K562 (cell line): ENCODE measurements around the gene CASP6. TPM values are rescaled to one million over a fixed set of nuclear protein-coding genes. Genes with fewer than 3 reads are reported as not detected.

Experiments used
- ASH1L ChIP-seq: fragments of 450-650 bp; IDR thresholded peaks from 2 replicates; pipeline ENCODE4 v1.6.1; 2018; ENCODE audit warnings: borderline replicate concordance, mild to moderate bottlenecking, low read depth; ENCODE audit not compliant: partially characterized antibody
- CAMTA2 ChIP-seq: fragments of 250-450 bp; sonication (Bioruptor Pico); conservative IDR thresholded peaks from 2 replicates; pipeline ENCODE4 v1.5.1; 2022
- CHCHD3 ChIP-seq: fragments of 250-450 bp; sonication (Bioruptor Pico); IDR thresholded peaks from 2 replicates; pipeline ENCODE4 v2.1.2; 2022; ENCODE audit warnings: mild to moderate bottlenecking
- FOXM1 ChIP-seq, 2 experiments: fragments of 450-650 bp in 1 of 2; sonication (generic) in 1 of 2; formaldehyde crosslinking in 1 of 2; IDR thresholded peaks; 2 replicates each; pipeline versions ENCODE4 v1.6.1 to v1.9.0; 2017 to 2022; ENCODE audit warnings: low read depth in 2 of 2, mild to moderate bottlenecking in 2 of 2, missing genetic modification reagents in 1 of 2, moderate library complexity in 1 of 2
- GATAD2A ChIP-seq: fragments of 450-650 bp; IDR thresholded peaks from 2 replicates; pipeline ENCODE4 v1.6.1; 2017
- IFI16 ChIP-seq: fragments of 250-450 bp; sonication (Bioruptor Pico); IDR thresholded peaks from 2 replicates; pipeline ENCODE4 v2.1.2; 2022; ENCODE audit warnings: mild to moderate bottlenecking, inconsistent platforms
- KDM5B ChIP-seq: fragments of 200-600 bp; sonication (generic); IDR thresholded peaks from 2 replicates; pipeline ENCODE4 v1.6.1; 2012; ENCODE audit warnings: low read depth, mild to moderate bottlenecking, moderate library complexity, low read length, control low read depth, inconsistent platforms; ENCODE audit not compliant: insufficient replicate concordance
- MAFF ChIP-seq: IDR thresholded peaks from 2 replicates; pipeline ENCODE4 v1.6.1; 2012; ENCODE audit warnings: low read length, improper control_type of control experiment
- MCM5 ChIP-seq: fragments of 450-650 bp; IDR thresholded peaks from 2 replicates; pipeline ENCODE4 v1.6.1; 2016; ENCODE audit warnings: low read depth
- MITF ChIP-seq: IDR thresholded peaks from 2 replicates; pipeline ENCODE4 v1.6.1; 2014; ENCODE audit warnings: antibody characterized with exemption
- RBM39 ChIP-seq: fragments of 200-400 bp; formaldehyde crosslinking; optimal IDR thresholded peaks from 2 replicates; pipeline ENCODE3; 2018; ENCODE audit warnings: low read depth, low read length
- RNF2 ChIP-seq: sonication (generic); IDR thresholded peaks from 2 replicates; pipeline ENCODE4 v1.6.1; 2016
- SMARCA4 ChIP-seq: fragments of 450-650 bp; IDR thresholded peaks from 2 replicates; pipeline ENCODE4 v1.6.1; 2016
- TAF1 ChIP-seq: IDR thresholded peaks from 2 replicates; pipeline ENCODE4 v1.6.1; 2011; ENCODE audit warnings: mild to moderate bottlenecking, low read length, moderate library complexity; ENCODE audit not compliant: insufficient read depth, control insufficient read depth, severe bottlenecking; ENCODE audit errors: extremely low read depth
- TRIM28 ChIP-seq: fragments of 450-650 bp; IDR thresholded peaks from 2 replicates; pipeline ENCODE4 v1.6.1; 2017
- ZBTB11 ChIP-seq, 3 experiments: fragments of 200-800 bp in 1 of 3; fragments of 250-450 bp in 1 of 3; fragments of 450-650 bp in 1 of 3; sonication (Bioruptor Pico) in 1 of 3; sonication (Bioruptor generic) in 1 of 3; formaldehyde crosslinking in 1 of 3; IDR thresholded peaks; 2 replicates each; pipeline versions ENCODE4 v1.6.1 to v1.8.0; 2016 to 2022; ENCODE audit warnings: mild to moderate bottlenecking in 2 of 3, missing genetic modification characterization in 2 of 3, missing compliant biosample characterization in 1 of 3, moderate library complexity in 1 of 3
- ZNF124 ChIP-seq: sonication (generic); formaldehyde crosslinking; IDR thresholded peaks from 2 replicates; pipeline ENCODE4 v1.8.1; 2022; ENCODE audit warnings: missing genetic modification reagents
- ZNF395 ChIP-seq: fragments of 200-800 bp; sonication (Bioruptor generic); IDR thresholded peaks from 2 replicates; pipeline ENCODE4 v1.6.1; 2017; ENCODE audit warnings: missing genetic modification characterization, missing compliant biosample characterization
- ZNF57 ChIP-seq: fragments of 450-650 bp; formaldehyde crosslinking; IDR thresholded peaks from 2 replicates; pipeline ENCODE4 v1.4.0; 2020; ENCODE audit warnings: mild to moderate bottlenecking, moderate library complexity
- polyA plus RNA-seq, 8 experiments: library from polyadenylated mRNA; depleted of rRNA in 4 of 8; stranded (reverse) in 5 of 8; unstranded in 3 of 8; fragments of >200 nt; fragmentation: Nextera tagmentation in 2 of 8; fragmentation: Illumina TruSeq in 1 of 8; extraction: Ambion mirVana in 2 of 8; extraction: Trizol in 1 of 8; gene quantifications; 2 replicates each; pipeline versions ENCODE4 v1.2.1 to v1.2.3, GENCODE V29; 2011 to 2014; ENCODE audit warnings: inconsistent platforms in 1 of 8, missing spikeins in 1 of 8
- total RNA-seq, 7 experiments: library from RNA; depleted of rRNA in 6 of 7; stranded (reverse); fragments of >200 nt in 6 of 7; fragmentation: Illumina TruSeq in 2 of 7; extraction: Trizol in 2 of 7; gene quantifications; 2 replicates each; pipeline versions ENCODE4 v1.2.1 to v1.2.3, GENCODE V29; 2011 to 2021; ENCODE audit warnings: low replicate concordance in 1 of 7
- TF ChIP-seq, protein P1 (sequence below): fragments of 250-450 bp; sonication (Bioruptor Pico); IDR thresholded peaks from 2 replicates; pipeline ENCODE4 v1.8.0; 2021; ENCODE audit warnings: mild to moderate bottlenecking, moderate library complexity
- TF ChIP-seq, protein P2 (sequence below): fragments of 450-650 bp; IDR thresholded peaks from 2 replicates; pipeline ENCODE4 v1.6.1; 2016; ENCODE audit warnings: missing biosample characterization, missing genetic modification characterization

Gene CASP6
- total and polyA plus RNA-seq, 9 of the 15 experiments (the other 6 are each of a cell fraction or from before 2014, with no cell fraction given) = 20.8 to 72.7 (median 39.1) TPM

- TF ChIP-seq, protein P1, sequence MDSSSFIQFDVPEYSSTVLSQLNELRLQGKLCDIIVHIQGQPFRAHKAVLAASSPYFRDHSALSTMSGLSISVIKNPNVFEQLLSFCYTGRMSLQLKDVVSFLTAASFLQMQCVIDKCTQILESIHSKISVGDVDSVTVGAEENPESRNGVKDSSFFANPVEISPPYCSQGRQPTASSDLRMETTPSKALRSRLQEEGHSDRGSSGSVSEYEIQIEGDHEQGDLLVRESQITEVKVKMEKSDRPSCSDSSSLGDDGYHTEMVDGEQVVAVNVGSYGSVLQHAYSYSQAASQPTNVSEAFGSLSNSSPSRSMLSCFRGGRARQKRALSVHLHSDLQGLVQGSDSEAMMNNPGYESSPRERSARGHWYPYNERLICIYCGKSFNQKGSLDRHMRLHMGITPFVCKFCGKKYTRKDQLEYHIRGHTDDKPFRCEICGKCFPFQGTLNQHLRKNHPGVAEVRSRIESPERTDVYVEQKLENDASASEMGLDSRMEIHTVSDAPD (CRISPR knock-in tag) = no peak
- no peak for TF ChIP-seq MCM5
- no peak for TF ChIP-seq ZNF395 (CRISPR knock-in tag)
- TF ChIP-seq RBM39 = no peak
- TF ChIP-seq MAFF = no peak
- no peak for TF ChIP-seq ZBTB11 (CRISPR knock-in tag; IDR thresholded peaks at IDR 0.05)
- no peak for TF ChIP-seq ASH1L
- no peak for TF ChIP-seq KDM5B
- TF ChIP-seq GATAD2A = no peak
- TF ChIP-seq ZNF124 (CRISPR knock-in tag) = no peak
- TF ChIP-seq CAMTA2 (CRISPR knock-in tag) = no peak
- TF ChIP-seq IFI16 (CRISPR knock-in tag) = no peak
- TF ChIP-seq RNF2 = no peak
- no peak for TF ChIP-seq FOXM1 (IDR thresholded peaks at IDR 0.05; ENCODE audit: low read depth)
- no peak for TF ChIP-seq FOXM1 (CRISPR knock-in tag; IDR thresholded peaks at IDR 0.05; ENCODE audit: low read depth)
- TF ChIP-seq MITF = no peak
- TF ChIP-seq TRIM28 = no peak
- TF ChIP-seq, protein P2, sequence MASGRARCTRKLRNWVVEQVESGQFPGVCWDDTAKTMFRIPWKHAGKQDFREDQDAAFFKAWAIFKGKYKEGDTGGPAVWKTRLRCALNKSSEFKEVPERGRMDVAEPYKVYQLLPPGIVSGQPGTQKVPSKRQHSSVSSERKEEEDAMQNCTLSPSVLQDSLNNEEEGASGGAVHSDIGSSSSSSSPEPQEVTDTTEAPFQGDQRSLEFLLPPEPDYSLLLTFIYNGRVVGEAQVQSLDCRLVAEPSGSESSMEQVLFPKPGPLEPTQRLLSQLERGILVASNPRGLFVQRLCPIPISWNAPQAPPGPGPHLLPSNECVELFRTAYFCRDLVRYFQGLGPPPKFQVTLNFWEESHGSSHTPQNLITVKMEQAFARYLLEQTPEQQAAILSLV (tag) = no peak
- no peak for TF ChIP-seq CHCHD3 (CRISPR knock-in tag)
- TF ChIP-seq ZNF57 (CRISPR knock-in tag) = no peak
- TF ChIP-seq SMARCA4 = 0 out of 2 replicates have a peak, but pooled peaks have one; percentile 13
- no peak for TF ChIP-seq TAF1
These were observed 26.0 kb upstream of the CASP6 start (continued) for GRCh38 chr4:109729117-109729717.
